GM18508 (cell line): ENCODE results near the gene STK32A.

ENCODE experiments used
- ATAC-seq: cut with Tn5 transposase; IDR thresholded peaks from one replicate; pipeline ENCODE4 v1.9.1; 2021; ENCODE audit warnings: moderate number of reproducible peaks; ENCODE audit not compliant: insufficient read depth, unreplicated experiment

STK32A gene

DNA sequence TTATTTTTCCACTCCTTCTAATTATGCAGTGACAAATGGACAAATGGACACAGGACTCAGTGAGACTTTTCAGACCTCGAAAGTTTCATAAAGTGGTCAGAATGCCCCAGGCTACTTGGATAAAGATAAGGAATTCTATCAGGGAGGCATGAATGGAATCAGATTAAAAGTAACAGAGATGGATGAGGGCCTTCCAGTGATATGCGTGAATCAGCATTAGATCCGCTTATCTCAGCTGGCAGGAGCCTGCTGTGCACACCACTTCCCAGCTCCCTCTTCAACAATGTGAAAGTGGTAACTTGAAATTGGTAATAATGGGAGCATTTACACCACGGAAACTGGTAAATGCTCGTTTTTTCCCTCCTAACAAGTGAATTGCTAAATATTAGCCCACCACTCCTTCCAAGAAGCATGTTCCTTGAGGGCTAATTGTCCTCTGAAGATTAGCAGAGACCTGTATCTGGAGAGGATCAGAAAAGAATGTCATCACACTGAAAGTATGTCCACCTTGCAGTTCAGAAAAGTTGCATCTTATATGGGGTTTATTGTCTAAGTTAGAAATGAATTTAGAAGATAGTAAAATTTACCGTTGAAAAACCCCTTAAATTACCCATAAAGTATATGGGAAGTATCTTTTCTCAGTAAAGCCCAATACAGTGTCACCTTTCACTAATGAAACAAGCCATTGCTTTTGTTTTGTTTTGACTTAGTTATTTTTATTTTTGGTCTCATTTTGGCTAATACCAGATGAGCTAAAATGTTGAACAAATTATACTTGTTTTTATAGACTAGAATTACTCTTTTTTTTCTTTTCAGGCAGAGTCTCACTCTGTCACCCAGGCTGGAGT is 149.7 kb downstream of the STK32A start:
- no peak for ATAC-seq

DNA sequence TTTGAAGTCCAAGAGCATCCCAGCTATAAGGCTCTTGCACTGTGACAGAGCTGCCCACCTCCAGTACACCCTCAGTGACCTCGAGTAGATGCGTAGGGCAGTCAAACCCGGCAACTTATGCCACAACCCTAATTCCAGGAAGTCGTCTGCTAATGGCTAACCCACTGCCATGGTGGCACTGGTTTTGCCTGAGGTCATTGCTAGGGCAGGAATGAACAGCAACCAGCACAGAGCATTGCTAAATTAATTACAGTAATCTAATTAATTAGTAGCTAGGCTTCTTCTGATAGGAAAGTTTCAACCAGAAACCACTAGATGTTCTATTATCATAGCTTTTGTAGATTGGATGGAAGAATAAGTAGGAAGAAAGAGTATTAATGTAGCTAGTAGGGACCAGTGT is 152.3 kb downstream of the STK32A start:
- ATAC-seq: no peak

DNA sequence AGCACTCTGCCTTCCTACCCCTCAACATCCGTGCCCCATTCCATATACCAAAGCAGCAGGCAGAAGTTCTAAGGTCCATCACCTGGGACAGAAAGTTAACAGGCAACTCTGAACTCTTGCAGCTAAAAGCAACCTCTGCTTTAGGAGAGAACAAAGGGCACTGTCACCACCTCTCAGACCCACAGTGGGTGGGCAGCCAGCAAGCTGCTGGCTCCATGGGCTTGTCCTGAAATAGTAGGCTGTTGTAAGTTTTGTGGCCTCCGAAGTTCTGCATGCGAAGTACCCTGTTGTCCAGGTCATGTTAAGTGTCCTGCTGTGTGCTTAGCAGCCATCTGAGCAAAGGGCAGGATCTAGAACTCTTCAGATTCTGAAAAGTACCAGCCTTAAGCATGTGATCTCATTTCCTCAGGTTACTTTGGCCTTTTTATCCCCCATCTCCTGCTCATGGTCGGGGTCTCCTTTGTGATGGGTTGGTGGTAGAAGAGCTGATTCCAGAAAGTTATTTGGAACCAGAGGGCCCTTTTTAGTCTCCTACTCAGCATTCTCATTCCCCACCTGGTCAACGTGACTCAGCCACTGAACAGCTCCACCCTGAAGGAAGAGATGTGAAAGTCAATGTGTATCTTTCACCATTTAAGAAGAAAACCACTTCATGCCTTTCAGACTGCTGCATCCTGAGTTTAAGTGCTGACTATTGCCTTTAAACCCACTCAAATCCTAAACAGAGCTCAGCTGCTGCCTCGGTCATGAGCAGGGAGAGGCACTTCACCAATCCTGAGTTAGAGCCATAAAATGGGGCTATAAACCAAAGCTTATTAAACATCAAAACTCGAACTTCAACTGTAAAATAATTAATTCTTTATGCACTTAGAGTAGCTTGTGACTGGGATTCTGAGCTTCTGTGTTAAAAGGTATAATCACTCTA is 153.6 kb downstream of the STK32A start:
- ATAC-seq: no peak

DNA sequence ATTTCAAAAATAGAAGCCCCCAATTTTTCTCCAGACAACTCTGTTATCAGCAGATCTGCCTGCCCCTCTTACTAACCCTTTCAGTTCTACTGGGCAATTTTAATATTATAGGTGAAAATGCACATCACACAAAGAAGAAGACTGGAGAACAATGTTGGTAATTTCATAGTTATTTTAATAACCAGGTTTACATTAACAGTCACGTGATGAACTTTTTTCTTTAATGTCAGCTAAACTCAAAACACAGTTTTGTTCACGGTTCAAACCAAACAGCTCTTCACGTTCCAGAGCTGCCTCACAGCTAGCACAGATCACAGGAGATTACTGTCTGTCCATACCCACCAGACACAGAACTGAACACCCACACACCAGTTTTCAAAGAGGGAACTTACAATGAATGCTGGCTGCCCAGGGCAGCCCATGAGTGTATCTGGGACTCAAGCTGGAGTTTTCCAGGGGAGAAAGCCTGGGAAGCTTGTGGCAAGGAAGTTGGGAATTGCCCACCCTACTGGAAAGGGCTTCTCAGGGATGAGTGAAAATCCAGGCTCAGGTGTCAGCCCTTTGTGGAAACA is 155.9 kb downstream of the STK32A start:
- ATAC-seq: no peak

DNA sequence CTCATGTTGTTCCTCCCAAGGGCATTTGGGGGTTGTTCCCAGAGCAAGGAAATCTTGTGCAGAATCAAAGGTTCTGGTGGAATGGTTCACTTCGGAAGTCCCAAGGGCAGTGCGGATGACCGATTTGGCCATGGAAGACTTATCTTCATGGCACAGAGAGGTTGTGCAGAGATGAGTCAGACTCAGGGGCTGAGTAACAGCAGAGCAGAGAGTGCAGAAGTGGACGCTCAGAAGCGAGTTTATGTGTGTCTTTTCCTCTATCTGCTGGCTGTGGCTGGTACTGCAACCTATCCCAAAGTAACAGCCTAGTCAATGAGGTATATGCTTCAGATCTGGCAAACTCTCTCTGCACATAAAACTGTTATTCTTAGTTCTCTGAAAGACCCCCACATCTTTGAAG is 157.0 kb downstream of the STK32A start:
- peak; percentile 96 for ATAC-seq

DNA sequence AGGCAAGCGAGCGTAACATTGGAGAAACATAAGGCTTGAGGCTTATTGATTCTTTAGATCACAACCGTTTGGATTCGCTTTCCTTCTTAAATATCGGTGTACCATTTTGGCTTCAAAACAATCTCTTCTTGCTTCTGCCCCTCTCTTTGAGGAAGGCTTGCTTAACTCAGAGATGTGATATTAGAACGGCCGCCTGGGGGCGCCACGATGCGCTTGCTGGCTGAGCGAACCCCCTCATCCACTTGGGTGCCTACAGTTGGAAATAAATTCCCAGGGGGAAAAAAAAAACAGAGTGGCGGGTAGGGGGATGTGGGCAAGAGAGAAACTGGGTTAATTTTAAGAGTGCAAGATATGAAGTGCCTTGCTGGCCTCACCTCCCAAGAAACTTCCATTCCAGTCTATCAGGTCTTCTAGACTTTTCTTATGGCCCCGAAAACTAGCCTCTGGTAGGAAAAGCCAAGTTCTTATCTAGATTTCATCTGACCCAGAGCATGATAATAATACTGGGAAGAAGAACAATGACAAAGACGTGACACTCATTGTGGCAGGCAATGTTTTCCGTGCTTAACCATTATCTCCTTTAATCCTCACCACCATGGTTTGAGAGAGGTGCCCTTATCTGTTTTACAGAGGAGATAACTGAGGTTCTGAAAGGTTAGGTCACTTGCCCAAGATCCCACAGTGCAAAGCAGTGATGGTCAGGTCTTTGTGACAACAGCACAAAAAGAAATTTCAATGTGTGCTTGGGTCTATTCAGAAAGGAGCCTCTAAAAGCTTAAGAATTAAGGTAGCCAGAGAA is 159.2 kb downstream of the STK32A start:
- ATAC-seq: no peak

DNA sequence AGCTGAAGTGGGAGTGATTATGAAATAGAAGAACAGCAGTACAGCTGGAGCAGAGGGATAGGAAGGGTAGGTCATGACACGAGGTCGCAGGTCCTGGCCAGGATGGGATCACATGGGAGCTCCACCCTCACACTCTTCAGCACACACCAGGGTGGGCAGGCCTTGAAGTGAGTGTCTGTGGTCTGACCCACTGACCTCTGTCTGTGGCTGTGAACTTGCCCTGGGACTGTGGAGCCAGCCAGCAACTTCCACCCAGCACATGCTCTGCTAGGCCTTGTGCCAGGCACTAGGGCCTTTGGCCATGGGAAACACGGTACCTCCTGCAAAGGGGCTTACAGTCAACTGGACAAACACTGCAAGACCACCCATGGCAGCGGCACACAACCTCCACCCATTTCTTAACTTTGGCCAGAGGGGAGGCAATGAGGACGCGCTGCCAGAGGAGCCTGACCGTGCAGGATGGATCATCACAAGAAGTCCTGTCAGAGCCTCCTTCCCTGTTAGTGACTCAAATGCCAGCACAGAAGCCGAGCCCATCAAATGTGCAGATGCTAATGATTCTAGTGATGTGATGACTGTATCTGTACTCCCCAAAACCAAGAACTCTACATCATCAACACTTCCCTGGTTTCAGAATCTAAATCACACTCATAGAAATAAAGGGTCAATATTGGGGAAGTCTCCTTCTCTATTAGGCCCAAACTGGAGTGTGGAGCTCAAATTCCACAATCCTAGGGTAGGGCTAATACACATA is 161.4 kb downstream of the STK32A start:
- ATAC-seq: no peak

DNA sequence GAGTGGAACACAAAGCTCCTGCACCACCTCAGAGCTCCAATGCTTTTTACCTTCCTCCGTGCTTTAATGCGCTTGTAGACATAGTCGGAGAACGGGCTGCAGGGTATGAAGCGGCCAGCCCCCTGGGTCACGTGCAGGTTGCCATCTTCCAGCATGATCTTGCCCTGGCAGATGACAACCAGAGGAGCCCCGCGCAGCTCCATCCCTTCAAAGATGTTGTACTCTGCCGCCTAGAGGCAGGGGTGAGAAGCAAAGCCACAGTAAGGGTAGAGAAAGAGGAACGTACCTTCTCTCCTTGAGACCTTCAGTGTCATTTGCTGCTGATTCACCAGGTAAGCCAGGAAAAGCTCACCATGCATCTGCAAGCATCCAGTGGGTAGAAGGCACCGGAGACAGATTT is 162.8 kb downstream of the STK32A start:
- ATAC-seq: no peak

DNA sequence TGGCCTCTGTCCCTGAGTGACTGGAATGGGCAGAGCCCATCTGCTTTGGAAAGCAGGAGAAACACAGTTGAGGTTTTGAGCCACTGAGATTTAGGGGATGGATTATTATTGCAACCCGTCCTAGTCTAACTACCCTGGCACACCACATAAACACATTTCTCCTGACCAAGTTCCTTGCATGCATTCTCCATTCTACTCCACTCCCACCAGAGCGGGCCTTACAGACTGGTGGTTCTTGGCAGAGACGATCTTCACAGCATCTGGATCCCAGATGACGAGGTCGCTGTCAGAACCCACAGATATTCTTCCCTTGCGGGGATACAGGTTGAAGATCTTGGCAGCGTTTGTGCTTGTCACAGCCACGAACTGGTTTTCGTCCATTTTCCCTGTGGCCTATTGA is 164.0 kb downstream of the STK32A start:
- no peak for ATAC-seq

DNA sequence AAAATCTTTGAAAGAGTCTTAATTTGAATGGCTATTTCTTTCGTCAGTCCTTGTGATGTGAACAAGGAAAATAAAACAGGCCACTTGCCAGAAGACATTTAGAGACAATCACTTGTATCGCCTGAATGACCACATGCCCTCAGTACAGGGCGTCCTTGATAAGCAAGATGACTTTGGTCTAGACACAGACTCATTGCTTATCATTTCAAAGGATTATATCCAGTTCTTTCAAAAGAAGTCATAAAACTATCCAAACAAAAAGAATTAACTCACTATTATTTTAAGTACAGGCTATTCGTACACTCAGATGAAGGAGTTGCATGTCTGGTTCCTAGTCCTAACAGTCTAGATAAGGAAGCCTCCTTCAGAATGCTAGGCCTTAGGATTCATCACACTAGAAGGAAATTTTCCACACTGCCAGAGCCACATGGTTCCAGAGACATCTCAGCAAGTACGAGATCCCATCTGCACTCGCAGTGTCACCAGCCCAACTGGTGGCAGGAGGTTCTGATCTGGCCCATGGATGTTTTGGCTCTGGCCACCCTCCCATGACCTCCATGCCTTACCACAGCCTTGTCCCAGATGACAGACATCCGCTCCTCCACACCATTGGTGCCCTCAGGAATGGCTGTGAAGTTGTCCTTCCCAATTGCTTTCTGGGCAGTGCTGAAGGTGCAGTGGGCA is 165.4 kb downstream of the STK32A start:
- ATAC-seq: no peak

DNA sequence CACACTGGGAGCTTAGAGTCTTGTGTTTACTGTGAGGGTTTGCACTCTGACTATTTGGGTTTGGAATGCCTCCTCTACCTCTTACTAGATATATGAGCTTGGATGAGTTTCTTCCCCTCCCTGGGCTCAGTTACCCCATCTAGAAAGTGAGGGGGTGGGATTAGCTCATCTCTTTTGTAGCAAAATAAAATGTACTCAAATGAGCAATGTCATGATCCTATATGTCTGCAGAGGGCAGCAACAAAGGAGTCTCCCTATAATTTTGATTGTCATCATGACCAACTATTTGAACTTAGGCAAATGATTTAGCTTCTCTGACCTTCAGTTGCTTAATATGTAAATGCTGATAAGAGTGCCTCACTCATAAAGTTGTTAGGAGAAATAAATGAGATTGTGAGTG is 166.1 kb downstream of the STK32A start:
- no peak for ATAC-seq

DNA sequence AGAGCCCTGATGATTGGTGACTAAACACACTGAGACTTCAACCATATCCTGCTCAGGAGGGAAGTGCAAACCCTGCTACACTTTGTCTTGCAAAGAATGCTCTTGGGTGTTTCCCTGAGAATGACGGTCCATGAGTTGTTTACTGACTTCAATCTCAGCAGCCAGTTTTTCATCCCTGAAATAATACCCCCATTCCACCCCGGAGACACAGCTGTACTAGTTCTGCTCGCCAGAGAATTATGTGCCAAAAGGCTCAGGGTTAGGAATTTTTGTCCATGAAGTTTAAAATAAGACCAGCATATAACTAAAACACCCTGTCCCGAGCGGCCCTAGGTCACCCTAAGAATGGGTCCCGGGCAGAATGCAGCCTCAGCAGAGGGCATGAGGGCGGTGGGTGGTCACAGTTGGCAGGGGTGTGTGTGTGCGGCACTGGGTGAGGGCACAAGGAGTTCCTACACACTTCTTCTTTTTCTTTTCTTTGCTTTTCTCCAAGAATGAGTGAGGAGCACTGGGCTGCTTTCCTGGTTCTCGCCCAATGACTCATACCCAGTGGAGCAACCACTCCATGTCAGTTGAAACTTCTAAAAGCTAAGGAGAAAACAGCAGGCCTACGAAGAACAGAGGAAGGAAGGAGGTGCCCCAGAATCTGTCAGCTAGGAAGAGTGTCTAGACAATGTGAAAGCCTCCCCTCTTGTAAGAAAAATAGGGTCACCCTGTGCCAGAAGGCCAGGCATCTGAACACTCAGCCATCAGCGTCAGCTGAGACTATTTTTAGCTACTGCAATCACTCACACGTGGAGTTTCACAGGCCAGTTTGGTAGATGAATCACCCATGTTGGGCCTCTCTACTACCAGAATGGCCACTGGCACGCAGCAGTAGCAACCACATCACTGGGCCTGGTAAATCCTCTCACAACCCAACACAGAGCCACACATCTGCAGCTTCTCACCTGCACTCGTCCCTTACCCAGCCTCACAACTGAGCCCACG is 169.1 kb downstream of the STK32A start:
- peak; percentile 86 for ATAC-seq

DNA sequence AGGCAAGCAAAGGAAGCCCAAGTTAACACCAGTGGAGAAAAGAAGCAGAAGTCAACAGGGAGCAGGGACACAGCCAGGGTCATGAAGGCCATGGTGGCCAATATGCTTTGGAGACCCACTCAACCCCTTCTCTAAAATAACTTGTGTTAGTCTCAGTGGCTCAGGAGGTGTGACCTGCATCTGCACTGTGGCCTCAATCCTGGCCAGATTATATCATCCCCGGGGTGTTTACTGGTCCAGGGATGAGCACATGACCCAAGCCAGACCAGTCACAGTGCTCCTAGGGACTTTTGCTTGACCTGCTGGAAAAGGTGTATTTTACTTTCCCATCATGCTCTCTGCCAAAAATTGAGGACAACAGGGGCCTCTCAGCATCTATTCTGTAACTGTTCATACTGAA is 169.9 kb downstream of the STK32A start:
- peak; percentile 16 for ATAC-seq

DNA sequence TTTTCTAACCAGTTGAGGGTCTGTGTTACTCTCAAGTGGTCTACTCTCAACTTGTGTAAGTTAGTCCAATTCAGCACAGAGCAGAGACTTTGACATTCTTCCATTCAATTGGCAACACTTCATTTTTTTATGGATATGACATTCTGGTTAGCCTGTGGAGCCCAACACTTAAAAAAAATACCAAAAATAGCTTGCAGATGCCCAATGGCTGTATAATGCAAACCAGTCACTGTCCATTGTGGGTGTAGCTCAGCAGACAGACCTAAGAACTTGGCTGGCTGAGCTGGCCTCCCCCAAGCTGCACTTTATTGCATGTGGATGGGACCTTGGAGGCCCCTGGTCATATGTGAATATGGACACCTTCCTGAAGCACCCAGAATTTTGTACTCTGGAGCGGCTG is 171.8 kb downstream of the STK32A start:
- no peak for ATAC-seq

DNA sequence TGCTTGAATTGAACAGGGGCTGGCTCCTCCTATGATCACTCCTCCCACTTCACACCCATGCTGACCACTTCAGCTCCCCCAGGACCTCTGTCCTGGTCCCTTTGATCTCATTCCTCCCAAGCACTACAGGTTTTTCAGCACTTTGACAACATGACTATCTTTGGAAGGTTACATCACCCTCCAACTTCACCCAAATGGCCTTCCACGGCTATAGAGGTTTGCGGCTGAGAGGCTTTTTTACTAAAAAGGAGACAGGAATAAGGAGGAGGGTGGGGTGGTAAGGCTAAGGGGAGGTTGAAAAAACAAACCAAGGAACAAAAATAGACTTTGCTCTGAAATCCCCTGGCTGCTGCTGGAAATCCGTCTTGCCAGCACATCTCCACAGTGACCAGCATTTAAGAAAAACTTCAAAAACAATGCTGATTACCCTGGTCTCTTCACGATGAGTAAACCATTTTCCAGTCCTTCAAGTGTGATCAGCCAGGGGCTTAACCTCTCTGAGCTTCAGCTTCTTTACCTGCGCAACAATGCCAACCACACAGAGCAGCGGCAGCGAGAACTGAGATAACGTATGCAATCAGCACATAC is 172.4 kb downstream of the STK32A start:
- ATAC-seq: peak; percentile 15

DNA sequence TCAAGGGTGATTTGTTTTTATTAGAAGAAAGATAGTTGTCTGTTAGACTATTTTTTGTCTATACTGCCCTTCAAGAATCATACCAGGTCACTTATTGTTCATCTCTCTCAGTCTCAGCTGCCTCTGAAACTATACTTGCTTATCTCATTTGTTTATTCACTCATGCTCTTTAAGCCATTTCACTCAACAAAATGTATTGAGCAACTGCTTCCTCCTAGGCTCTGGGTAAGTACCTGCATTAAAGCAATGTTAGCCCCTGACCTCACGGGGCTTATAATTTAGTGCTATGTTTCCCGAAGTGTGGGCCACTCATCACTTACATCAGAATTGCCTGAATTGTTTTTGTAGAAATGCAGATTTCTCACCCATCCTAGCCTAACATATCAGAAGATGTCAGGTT is 174.2 kb downstream of the STK32A start:
- no peak for ATAC-seq
